ENCODE measurements around the gene MAD2L2.

Gene MAD2L2

DNA sequence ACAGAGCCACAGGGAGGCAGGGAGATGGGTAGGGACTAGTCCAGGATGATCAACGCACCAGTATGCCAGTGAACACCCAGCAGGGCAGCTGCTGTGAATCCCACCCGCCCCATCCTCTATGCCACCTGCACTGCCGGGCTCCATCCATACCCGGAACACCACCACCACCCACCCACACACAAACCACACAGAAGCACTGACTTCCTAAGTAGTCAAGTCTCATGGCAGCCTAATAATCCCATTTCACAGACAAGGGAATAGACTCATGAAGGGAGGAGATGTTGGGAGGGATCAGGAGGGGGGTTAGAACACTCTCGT, 16.9 kb upstream of the MAD2L2 start:
- Mint-ChIP-seq H3K4me3 (no peak overlapping the region), H3K4me1 (peaks cover 31% of the 10 kb centered on the region), H3K27me3 (ENCODE audit: low read depth) (peaks cover 30% of the 10 kb centered on the region), H3K9me3 (no peaks in the 10 kb centered on the region), H3K27ac (no peak overlapping the region), H3K36me3 (ENCODE audit: low read depth) (no peaks in the 10 kb centered on the region)
- TF ChIP-seq, protein P1, sequence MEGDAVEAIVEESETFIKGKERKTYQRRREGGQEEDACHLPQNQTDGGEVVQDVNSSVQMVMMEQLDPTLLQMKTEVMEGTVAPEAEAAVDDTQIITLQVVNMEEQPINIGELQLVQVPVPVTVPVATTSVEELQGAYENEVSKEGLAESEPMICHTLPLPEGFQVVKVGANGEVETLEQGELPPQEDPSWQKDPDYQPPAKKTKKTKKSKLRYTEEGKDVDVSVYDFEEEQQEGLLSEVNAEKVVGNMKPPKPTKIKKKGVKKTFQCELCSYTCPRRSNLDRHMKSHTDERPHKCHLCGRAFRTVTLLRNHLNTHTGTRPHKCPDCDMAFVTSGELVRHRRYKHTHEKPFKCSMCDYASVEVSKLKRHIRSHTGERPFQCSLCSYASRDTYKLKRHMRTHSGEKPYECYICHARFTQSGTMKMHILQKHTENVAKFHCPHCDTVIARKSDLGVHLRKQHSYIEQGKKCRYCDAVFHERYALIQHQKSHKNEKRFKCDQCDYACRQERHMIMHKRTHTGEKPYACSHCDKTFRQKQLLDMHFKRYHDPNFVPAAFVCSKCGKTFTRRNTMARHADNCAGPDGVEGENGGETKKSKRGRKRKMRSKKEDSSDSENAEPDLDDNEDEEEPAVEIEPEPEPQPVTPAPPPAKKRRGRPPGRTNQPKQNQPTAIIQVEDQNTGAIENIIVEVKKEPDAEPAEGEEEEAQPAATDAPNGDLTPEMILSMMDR (IDR thresholded peaks at IDR 0.05; ENCODE audit: unreplicated experiment in 3 of 3), result no peak

DNA sequence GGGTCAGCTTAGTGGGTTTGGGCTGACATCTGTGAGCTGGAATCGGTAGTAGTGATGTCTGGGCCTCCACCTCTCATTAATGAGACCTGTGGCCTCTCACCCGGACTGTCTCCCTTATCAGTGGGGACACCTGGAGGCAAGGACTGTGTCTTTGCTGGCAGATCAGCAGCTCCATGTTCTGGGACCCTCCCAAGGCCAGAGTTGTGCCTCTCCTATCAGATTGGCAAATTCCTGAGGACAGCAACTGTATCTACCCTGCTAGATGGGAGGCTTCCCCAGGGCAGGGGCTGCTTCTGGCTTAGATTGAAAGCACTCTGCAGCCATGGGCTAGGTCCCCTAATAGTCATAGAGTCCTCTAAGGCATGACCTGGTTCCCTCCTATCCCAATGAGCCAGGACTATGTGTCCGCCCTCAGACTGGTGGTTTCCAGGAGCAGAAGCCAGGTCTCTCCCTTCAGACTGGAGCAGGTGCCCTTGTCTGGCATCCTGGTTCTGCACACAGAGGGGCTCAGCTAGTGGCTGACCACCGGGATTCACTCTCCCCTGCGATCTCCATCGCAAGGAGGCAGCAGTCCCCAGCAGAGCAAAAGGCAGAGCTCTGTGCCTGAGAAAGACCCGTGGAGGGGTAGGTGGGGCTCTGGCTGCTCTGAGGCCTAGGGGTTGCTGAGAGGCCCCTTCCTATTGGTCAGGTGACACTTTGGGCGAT, 16.4 kb upstream of the MAD2L2 start:
- H3K27ac Mint-ChIP-seq, result no peak overlapping the region
- H3K36me3 Mint-ChIP-seq (ENCODE audit: low read depth), result no peaks in the 10 kb centered on the region
- H3K27me3 Mint-ChIP-seq (ENCODE audit: low read depth), result peaks cover 35% of the 10 kb centered on the region
- peaks cover 32% of the 10 kb centered on the region for H3K4me1 Mint-ChIP-seq
- TF ChIP-seq, protein P1 (IDR thresholded peaks at IDR 0.05; ENCODE audit: unreplicated experiment in 3 of 3), result no peak
- H3K9me3 Mint-ChIP-seq, result no peaks in the 10 kb centered on the region
- H3K4me3 Mint-ChIP-seq, result no peak overlapping the region

DNA sequence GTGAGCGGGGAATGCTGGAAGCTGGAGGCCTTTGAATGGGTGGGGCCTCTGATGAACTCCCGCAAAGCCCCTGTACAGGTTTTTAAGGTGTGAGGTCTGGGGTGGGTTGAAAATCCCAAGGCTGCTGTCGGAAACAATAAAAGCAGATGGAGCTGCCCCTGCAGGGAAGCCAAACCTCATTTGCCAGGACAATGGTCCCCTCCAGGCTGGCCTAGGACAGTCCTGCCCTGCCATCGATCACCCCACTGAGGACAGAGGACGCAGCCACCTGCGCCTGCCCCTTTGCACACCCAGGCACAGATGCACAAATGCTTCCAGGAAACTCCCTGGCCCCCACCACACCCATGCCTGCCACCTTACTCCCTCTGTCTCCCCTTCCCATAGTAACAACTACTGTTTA, 14.9 kb upstream of the MAD2L2 start:
- H3K27ac Mint-ChIP-seq, result no peak overlapping the region
- no peaks in the 10 kb centered on the region for H3K36me3 Mint-ChIP-seq (ENCODE audit: low read depth)
- H3K9me3 Mint-ChIP-seq, result no peaks in the 10 kb centered on the region
- TF ChIP-seq, protein P1 (IDR thresholded peaks at IDR 0.05; ENCODE audit: unreplicated experiment in 3 of 3), result no peak
- peaks cover 25% of the 10 kb centered on the region for H3K4me1 Mint-ChIP-seq
- H3K27me3 Mint-ChIP-seq (ENCODE audit: low read depth), result peaks cover 36% of the 10 kb centered on the region
- H3K4me3 Mint-ChIP-seq, result no peak overlapping the region

DNA sequence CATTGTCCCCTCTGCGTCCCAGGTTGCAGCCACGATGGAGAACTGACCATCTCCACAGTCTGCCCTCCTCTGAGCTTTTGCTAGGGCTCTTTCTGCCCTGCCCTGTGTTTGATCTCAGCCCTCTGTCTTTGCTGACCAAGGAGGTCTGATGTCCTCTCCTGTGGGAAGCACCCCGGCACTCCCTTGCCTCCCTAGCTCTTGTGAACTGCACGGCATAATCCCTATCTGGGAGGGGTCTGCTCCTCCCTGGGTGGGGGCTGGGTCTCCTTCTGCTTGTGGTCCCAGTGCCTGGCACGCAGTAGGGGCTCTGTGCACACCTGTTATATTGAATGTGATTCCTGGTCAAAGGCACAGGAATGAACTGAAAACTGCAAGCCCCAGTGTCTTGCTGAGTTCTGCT, 13.0 kb upstream of the MAD2L2 start:
- Mint-ChIP-seq H3K36me3 (ENCODE audit: low read depth) (no peaks in the 10 kb centered on the region), H3K27me3 (ENCODE audit: low read depth) (peaks cover 51% of the 10 kb centered on the region), H3K27ac (no peak overlapping the region), H3K4me3 (peak overlapping the region; percentile 48 to 87 (median 62)), H3K4me1 (peaks cover 31% of the 10 kb centered on the region), H3K9me3 (no peaks in the 10 kb centered on the region)
- TF ChIP-seq, protein P1 (IDR thresholded peaks at IDR 0.05; ENCODE audit: unreplicated experiment in 3 of 3), result no peak

DNA sequence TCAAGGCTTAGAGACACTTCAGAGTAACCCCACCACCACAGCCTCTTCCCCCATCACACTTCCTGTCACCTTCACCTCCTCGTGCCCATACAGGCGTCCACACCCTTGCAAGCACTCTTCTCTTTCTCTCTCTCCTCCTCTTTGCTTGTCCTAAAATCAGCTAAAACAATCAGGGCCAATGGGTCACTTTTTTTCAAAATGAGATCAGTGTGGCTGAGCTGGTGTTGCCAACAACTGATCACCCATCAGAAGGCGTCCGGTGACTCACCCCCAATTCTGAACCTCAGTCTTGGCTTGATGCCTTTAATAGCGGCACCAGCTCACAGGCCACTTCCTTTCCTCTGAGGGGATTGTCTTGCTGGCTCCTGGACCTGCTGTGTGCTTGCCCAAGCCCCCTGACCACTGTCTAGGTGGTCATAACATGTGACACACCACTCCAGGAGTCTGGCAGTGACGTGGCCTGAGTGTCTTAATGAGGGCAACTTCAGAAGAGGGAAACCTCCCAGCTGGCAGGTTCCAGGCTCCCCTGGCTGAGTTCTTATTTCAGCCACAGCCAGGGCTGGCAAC, 12.2 kb upstream of the MAD2L2 start:
- peaks cover 24% of the 10 kb centered on the region for H3K4me1 Mint-ChIP-seq
- H3K36me3 Mint-ChIP-seq (ENCODE audit: low read depth), result no peaks in the 10 kb centered on the region
- peak overlapping the region; percentile 77 to 87 (median 77) for H3K4me3 Mint-ChIP-seq
- H3K9me3 Mint-ChIP-seq, result no peaks in the 10 kb centered on the region
- peaks cover 46% of the 10 kb centered on the region for H3K27me3 Mint-ChIP-seq (ENCODE audit: low read depth)
- TF ChIP-seq, protein P1 (IDR thresholded peaks at IDR 0.05; ENCODE audit: unreplicated experiment in 3 of 3), result no peak
- H3K27ac Mint-ChIP-seq, result peak overlapping the region in 1 of 3 experiments; percentile 10

All from nephron (organoid).